SKM-1 treated with dmso at 0.1 percent for 144 hours (cell line): ENCODE measurements around the gene ELMO1.

ENCODE experiments used
- DNase-seq: peaks from one replicate; lab custom pipeline; 2025; ENCODE audit not compliant: unreplicated experiment; lab: John Stamatoyannopoulos, UW

The ELMO1 gene

DNA sequence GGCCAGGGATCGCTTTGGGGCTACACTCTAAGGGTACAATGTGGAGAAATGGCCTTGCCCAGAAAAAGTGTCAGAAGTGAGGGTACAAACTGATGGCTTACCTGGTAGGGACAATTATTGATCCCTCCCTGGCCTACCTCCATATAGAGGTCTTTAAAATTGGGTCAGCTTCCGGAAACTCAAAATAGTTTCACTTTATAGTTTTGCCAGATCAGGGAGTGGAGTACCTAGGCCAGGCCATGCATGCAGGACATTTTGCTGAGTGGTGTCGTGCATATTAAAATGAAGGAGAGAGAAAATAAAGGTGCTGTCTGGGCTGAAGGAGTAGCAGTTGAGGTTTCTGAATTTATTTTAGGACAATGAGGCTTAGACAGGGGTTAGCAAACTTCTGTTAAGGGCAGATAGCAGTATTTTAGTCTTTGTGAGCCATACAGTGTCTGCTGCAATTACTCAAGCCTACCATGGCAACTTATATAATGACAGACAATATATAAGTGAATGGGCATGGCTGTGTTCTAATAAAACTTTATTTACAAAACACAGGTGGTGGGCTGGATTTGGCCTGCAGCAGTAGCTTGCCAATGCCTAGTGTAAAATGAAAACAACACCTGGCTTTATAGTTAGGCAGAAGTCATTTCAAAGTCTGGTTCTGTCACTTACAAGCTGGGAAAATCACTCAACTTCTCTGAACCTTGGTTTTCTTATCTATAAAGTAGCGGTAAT is 547.5 kb downstream of the ELMO1 start:
- DNase-seq = no peak

DNA sequence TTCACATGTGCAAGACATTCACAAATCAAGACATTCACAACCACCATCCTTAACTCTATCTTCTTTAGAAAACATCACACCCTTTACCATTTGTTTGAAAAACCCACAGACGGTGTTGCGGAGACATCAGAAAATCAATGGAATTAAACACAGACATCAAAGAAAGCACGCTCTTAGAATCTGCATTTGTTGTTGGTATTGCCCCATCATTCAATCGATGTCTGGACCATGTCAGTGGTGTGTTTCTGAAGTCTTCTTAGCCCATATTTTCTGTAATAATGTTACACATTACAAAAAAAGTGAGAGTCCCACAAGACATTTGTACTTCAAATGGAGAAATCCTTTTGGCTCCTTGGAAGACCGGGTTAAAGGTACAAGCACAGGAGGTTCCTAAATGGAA is 550.5 kb downstream of the ELMO1 start:
- no peak for DNase-seq

DNA sequence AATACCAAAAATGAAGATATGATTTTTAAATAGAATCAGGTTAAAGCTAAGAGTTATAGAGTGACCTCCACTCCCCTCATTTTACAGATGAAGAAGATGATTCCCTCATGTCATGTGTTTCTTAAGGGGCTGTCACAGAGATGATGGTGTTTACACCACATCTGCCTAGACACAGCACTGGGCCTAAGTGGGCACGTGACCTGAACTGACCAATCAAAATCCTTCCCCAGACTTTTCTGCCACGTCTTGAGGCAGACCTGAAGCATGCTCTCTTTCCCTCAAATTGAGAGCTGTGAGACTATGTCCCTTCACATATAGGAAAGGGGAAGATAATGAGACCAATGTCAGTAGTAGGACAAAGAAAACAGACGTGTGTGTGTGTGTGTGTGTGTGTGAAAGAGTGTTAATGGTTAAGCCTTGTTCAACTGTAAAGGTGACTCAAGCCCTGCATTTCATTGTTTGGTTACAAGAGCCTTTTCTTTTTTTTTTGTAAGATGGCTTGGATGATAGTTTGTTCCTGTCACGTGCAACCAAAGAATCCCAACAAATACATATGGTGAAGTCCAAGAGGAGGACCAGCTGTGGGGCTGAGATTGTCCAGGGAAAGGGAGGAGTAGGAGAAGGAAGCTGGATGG is 551.6 kb downstream of the ELMO1 start:
- DNase-seq = no peak

DNA sequence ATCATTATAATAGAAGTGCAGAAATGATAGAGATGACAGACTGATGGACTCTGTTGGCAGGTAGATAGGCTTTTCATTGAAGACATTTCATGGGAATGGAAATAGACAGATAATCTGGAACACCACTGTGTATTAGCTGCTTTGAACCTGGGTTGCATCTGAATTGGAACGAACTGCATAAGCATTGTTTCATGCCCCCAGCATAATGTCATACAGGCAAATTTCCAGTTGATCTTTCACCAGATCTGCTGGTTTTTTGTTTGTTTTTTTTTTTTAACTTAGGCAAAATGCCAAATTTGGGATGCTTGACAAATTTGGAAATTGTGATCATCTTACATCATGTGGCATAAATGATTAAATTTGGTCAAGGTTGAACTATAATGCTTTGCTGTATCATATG is 552.2 kb downstream of the ELMO1 start:
- DNase-seq = no peak

DNA sequence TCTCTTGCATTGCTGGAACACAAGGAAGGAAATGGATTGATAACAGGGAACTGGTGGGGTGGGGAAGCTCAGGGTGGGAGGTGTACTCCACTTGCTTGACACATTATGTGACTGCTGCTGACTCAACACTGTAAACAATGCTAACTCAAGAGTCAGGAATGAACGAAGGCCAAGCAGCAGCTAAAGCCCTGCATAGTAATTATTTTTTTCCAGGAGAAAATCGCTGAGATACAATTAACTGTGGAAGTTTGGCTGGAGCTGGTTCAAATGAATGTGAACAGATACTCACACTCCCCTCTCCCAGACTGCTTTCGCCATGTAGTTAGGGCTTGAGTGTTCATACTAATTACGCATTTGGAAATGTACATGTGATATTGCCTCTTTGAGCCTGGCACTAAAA is 553.5 kb downstream of the ELMO1 start:
- DNase-seq = no peak

DNA sequence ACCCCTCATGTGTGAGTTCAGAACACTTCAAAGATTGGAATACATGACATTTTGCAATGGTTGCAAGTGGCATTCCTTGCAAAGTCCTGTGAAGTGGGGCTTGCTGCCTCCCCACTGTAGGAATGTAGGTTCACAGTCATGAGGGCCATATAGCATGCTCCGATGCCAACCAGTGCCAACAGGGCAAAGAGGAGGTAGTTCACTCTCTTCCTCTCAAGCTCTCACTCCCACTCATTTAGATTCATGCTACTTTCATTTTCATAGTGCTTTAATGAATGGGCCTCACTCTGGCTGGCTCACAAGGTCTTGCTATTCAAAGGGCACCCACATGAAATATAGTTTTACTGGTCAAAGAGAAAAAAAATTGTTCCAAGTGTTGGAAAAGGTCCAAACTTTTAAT is 554.5 kb downstream of the ELMO1 start:
- DNase-seq = no peak

DNA sequence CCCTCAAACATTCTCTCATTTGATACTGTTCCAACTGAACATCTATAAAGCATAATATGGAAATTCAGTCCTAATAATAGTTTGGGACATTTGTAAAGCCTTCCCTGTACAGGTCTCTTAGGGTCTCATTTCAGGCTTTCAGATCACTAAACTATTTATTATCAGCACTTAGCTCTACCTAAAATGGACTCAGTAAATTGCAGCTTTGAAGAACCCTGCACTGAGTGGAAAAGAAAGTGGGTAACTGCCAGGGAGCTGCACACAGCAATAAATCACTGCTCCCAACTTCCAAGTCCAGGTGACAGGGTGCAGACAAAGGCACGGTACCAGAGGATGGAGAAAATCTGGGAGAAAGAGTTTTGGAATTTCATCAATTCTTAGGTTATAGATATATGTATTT is 559.5 kb downstream of the ELMO1 start:
- DNase-seq = no peak

DNA sequence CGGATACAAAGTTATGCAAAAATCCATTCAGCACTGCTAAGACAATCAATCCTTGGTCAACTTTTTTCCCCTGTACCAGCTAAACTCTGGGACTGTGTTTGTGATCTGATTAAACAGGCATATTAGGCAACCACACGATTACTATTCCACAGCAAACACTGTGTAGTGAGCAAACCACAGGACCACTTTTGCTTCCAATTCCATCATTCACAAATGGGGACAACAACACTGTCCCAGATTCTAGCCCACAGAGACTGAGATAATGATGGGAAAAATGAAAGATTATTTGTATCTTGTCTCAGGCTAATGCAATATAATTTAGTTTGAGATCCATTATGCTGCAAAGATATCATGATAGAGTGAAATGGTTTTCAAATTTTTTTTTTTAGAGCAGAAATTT is 560.7 kb downstream of the ELMO1 start:
- DNase-seq = no peak

DNA sequence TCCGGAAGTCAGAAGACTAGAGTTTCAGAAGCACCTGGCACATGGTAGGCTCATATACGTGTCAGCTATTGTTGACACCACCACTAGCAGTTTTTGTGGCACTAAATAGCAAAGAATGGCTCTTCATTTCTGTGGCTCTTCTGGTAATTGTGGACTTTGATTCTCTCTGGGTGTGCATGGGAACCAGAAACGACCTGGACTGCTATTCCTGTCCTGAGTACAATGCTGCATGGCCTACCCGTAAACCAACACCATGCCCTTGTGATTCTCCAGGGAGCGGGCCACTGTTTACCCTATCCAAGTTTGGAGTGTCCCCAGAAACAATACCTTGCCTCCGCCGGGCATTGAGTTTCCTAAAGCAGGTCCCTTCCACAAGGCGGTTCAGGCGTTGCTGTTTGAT is 561.4 kb downstream of the ELMO1 start:
- DNase-seq = no peak

DNA sequence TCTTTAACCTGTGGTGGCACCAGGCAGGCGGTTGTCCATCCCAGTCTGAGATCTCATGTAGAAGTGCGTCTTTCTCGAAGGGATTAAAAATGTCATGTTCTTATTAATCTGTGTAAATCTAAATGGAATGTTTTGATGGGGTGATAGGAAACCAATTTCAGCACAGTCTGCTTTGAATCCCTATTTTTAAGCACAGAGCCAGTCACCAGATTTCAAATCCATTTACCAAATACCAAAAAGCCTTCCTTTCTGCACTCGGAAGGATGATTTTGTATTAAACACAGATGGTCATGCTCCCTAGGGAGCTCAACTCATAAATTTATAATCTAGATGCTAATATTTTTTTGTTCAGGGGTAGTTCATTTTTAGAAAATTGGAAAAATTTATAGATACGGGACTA is 563.8 kb downstream of the ELMO1 start:
- no peak for DNase-seq

DNA sequence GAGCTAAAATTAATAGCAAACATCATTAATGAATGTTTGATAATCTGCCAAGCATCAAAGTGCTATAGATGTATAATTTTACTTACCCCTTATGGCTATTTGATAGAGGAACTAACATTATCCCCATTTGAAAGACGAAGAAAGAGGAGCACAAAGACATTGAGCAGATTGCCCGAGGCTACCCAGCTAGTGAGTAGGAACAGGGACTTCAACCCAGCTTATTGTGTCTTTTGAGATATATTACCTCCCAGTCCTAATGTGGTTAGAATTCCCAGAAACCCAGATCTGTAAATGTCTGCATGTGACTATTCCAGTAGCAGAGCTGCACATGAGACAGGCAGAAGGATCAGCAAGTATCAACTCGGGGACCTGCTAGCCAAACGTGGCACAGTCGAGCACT is 564.3 kb downstream of the ELMO1 start:
- no peak for DNase-seq

DNA sequence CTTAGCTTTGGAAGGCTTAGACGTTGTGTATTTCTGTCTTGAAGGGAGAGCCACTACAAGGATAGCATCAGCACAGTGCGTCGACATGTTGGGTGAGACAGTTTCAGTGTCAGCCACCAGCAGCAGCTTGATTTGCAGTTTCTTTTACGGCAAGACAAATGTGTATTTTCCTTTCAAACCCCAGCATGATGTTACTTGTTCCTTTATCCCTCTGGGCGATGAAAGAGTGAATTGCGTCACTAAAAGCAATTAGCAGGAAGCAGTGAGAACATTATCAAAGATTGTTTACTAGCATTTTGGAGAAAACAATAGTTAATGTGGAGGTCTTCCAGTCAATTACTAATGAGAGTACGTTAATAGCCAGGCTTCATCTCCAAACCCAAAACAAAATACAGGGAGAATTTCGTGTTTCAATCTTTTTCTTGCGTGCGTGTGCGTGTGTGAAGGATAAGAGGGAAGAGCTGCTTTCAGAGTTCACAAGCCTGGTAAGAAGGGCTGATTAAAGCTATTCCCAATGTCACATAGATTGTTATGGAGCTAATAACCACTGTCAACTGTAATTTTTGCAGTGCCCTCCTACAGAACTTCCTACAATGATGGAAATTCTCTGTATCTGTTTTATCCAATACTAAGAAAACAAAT is 567.3 kb downstream of the ELMO1 start:
- DNase-seq = no peak

DNA sequence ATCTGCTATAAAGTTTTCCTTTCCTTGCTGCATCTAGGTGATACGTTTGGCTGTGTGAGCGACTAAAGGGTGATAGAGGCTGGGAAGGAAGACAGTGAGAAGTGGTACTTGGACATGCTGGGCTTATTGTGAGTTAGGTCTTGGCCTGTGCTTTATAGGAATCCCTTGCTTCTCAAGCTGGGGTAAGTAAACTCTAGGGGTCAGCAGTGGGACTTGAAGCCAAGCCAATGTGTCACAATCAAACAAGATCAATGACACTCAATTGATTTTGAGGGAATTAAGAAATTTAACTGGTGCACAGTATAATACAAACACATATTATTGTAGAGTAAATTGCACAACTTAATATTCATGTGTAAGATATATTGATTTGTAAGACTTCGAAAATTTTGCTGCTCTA is 568.6 kb downstream of the ELMO1 start:
- DNase-seq = no peak

DNA sequence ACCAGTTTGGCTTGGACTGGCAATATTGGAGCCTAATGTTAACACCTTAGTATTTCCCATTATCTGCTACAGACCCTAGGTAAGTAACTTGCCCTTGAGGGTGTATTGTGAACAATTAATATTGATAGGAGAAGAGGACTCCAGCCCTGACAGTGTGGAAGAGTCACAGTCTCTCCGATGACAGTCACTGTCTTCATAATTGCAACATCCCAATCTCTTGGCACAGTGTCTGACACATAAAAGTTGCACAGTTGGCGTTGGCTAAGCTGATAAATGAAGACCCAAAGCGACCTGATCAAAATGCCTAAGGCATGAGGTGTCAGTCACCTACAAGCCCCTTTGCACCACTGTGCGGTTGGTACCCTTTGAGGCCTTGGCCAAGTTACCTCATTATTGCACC is 569.6 kb downstream of the ELMO1 start:
- no peak for DNase-seq

DNA sequence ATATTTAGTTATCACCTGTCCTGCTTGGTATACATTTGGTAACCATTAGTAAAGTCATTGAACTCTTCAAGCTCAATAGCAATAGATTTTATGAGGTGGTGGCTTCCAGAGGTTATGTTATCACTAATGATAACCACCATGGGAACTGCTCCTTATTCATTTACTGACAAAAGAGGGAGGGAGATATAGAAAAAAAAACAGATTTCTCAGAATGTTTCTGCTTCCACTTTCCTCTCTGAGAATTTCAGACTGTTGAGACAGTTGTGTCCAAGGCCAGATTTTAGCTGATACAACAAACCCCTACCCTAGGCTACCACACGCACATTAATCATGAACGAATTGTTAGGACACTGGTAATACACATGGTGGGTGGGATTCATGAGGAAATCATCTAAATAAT is 570.4 kb downstream of the ELMO1 start:
- DNase-seq = no peak

DNA sequence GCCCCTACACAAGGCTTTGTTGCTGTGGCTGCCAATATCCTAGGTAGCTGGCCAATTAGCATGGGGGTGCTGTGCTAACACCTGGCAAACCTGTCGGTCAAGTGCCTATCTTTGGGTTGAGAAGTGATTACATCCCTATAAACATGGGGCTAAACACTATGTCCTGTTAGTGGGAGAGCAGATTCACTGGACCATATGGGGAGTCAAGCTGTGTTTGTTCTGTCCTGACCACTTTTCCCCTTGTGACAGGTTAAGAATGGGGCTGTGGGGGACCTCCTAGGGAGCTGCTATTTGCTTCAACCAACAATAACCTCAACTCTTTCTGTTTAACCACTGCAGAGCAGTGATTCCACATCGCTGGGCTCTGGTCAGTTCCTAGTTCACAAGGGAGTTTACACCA is 572.9 kb downstream of the ELMO1 start:
- no peak for DNase-seq

DNA sequence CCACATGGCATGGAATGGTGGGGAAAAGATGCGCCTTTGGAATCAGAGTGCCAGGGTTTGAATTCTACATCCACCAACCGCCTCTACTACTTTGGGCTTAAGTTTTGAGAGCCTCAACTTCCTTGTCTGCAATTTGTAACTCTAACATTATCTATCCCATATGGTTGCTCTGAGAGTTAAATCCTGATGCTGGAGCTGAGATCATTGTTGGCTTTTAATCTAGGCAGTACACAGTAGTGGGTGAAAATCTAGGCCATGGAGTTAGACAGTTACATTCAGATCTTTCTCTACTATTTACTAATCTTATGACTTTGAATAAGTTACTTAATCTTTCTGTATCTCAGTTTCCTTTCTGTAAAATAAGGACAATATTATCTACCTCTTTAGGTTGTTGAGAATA is 574.6 kb downstream of the ELMO1 start:
- no peak for DNase-seq

DNA sequence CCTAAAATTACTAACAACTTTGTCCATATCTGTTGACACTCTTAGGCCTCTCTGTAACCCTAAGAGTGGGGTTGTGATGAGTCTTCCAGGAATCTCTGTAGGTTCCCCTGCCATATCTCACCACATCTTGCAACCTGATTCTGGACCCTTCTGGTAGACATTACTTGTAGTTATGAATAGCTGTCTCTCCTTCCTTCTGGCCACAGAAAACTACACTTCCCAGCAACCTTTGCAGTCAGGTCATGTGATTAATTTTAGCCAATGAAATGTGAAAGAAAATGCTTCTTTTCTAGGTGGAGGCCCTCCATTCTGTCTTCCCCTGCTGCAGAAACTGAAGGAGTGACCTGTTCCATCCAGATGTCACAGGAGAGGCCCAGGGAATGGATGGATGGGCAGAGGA is 576.8 kb downstream of the ELMO1 start:
- DNase-seq = no peak

DNA sequence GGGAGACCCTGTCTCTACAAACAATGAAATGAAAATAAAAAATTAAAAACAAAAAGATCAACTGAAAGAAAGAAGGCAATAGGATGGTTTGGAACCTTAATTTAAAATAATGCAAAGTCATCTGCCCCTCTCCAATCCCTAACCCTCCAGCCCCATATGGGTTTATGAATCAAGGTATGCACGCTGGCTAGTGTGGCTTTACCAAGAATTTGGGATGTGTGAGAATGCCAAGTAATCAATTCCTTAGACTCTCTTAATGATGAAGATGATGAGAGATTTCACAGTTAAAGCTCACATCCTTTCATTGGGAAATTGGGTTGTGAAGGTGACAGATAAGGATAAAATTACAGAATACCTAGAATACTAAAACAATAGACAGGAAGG is 577.3 kb downstream of the ELMO1 start:
- no peak for DNase-seq

DNA sequence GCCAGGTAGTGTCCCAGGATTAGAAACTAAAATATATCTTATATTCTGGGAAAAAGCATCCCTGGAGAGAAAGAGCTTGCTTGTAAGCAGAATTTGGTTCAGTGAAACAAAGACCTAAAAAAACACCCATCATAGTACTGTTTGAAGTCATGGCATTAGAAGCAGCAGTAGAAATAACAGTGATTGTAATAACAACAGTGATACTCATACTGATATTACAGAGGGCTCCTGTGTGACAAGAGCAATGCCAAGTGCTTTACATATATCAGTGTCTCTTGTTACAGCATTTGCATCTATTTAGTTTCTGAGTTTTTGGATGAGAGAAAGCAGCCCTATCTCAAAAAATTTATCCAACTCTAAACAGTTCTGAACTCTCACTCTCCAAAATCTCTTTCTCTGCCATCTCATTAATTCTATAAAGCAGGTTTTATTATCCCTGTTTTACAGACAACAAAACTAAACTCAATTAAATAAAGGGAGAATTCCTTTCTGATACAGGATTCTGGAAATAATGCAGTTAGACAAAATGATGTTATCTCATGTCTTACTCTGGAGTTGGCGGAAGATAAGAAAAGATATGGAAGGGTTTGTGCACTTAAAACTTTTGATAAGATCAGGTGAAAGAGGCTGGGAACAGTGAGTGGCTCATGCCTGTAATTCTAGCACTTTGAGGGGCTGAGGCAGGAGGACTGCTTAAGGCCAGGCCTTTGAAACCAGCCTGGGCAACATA is 577.9 kb downstream of the ELMO1 start:
- DNase-seq = no peak

DNA sequence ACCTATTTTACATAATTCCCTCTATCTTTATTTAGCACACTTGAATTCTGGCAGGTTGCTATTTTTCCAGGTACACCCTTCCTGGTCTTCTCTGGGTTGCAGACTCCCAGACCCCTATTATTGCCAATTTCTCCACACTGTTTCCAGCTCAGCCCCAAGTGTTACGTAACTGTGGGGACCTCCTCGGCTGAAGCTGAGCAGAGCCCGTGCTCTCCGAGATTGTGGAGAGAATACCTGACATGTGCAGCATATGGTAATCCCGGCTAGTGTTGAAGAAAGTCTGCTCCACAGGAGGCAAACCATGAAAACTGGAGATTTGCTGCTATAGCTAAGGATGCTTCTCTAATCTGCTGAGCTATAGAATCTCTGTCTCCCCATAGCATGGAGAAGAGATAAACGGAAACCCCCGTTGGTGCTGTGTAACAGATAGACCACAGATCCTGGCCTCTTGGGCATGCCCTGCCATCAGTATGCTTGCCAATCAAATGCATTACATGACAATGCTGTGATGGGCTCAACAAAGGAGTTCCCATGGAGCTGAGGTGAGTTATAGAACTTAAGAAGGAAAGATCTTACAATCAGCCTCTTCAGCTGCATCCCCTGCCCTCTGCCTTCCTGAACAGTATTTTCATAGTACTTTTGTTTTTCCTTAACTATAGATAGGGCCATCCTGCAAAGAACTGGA is 579.8 kb downstream of the ELMO1 start:
- no peak for DNase-seq
